ENCODE data around the gene ZNF688. TPM values are rescaled to one million over a fixed set of nuclear protein-coding genes. Genes with fewer than 3 reads are reported as not detected.
A peak's percentile ranks its signal among the peaks of the same experiment; 100 is the strongest.

ZNF688 gene
- total RNA-seq, 2 donors from 2014 or later, result 9.6 to 13.5 TPM

DNA sequence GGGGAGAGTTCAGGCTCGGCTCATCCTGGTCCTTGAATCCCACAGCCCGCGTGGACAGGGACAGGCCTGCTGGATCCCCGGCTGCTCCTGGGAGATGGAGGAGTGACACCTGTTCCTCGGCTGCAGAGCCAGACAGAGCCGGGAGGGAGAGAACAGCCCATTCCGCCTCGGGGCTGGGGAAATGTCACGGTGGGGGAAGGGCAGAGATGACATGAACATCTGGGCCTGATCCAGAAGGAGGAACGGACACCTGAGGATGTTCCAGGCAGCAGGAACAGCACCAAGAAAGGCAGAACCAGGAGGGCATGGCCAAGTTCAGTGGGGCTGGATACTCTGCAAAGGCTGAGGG, 15.4 kb downstream of the ZNF688 start:
- Histone ChIP-seq H3K4me3 (no peak overlapping the region), H3K9me3 (no peaks in the 10 kb centered on the region), H3K27me3 (no peaks in the 10 kb centered on the region), H3K27ac (peak overlapping the region in 1 of 2 donors; percentile 27), H3K4me1 (peaks cover 0 to 52% of the 10 kb centered on the region in 2 donors), H3K36me3 (peaks cover 16% of the 10 kb centered on the region)
- TF ChIP-seq CTCF (IDR thresholded peaks at IDR 0.05), result no peak
- DNase-seq (ENCODE audit: low spot score), result no peak

- Histone ChIP-seq H3K36me3 (peaks cover 16% of the 10 kb centered on the region), H3K9me3 (no peaks in the 10 kb centered on the region), H3K4me3 (no peak overlapping the region), H3K27me3 (no peaks in the 10 kb centered on the region), H3K27ac (peak overlapping the region in 1 of 2 donors; percentile 27), H3K4me1 (peaks cover 0 to 53% of the 10 kb centered on the region in 2 donors)
- no peak for TF ChIP-seq CTCF (IDR thresholded peaks at IDR 0.05)
- DNase-seq (ENCODE audit: low spot score), result no peak
Observed at GRCh38 chr16:30555315-30556124, 16.0 kb downstream of the ZNF688 start.

DNA sequence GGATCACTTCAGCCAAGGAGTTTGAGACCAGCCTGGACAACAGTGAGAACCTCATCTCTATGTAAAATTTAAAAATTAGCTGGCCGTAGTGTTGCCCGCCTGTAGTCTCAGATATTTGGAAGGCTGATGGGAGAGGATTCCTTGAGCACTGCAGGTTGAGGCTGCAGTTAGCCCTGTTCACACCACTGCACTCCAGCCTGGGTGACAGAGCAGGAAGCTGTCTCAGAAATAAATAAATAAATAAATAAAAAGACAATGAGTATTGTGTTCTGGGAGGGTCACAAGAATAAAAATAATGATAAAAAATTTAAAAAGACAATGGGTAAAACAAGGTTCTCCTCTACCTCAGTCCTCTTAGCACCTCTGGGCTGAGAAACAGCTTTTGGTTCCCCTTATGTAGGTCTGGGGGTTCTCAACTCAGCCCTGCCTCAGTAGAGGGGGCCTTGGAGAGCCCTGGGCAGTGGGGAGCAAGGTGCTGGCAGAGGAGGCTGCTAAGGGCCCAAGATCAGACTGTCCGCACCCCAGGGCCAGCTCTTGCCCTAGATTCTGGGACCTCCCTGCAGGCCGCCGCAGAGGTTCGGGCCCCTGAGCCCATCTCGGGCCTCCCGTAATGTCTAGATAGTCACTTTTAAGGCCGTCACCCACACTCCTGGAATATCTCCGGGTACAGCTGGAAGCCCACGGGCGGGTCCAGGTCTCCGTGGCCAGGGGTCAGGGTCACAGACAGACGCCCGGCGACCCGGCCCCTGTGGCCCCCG, 16.8 kb downstream of the ZNF688 start:
- no peak for DNase-seq (ENCODE audit: low spot score)
- Histone ChIP-seq H3K9me3 (no peaks in the 10 kb centered on the region), H3K36me3 (peaks cover 16% of the 10 kb centered on the region), H3K27ac (no peak overlapping the region), H3K4me3 (no peak overlapping the region), H3K27me3 (no peaks in the 10 kb centered on the region), H3K4me1 (peaks cover 0 to 57% of the 10 kb centered on the region in 2 donors)
- no peak for TF ChIP-seq CTCF (IDR thresholded peaks at IDR 0.05)

GRCh38 chr16:30553393-30553899, 18.1 kb downstream of the ZNF688 start:
- peaks cover 16% of the 10 kb centered on the region for H3K36me3 ChIP-seq
- TF ChIP-seq CTCF (IDR thresholded peaks at IDR 0.05), result no peak
- H3K4me3 ChIP-seq, result no peak overlapping the region
- H3K9me3 ChIP-seq, result no peaks in the 10 kb centered on the region
- H3K27ac ChIP-seq, result peak overlapping the region in 1 of 2 donors; percentile 53
- H3K27me3 ChIP-seq, result no peaks in the 10 kb centered on the region
- DNase-seq (ENCODE audit: low spot score), result no peak
- peaks cover 0 to 64% of the 10 kb centered on the region in 2 donors for H3K4me1 ChIP-seq

DNA sequence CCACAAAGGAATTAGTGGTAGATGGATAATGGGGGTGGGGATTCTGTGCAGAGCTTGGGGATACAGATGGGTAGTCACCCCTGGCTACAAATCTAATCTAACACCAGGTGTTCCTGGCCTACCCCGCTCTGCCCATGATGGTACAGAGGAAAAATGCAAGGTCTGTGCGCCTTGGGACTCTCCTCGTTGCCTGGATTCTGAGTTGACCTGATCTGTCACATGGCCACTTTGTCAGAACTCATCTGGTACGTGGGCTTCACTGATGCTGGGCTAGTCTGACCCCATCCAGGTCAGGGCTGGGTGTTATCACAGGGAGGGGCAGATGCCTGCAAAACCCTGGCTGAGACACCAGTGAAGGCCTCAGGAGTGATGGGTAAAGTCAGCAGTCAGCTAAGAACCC, 18.6 kb downstream of the ZNF688 start:
- Histone ChIP-seq H3K4me3 (no peak overlapping the region), H3K27ac (peak overlapping the region; percentile 31 to 53), H3K4me1 (peaks cover 0 to 65% of the 10 kb centered on the region in 2 donors), H3K27me3 (no peaks in the 10 kb centered on the region), H3K9me3 (no peaks in the 10 kb centered on the region), H3K36me3 (peaks cover 16% of the 10 kb centered on the region)
- no peak for TF ChIP-seq CTCF (IDR thresholded peaks at IDR 0.05)
- no peak for DNase-seq (ENCODE audit: low spot score)

All from right atrium auricular region (tissue), 2 donors.